Keratinocyte (primary cell): ENCODE data around the gene ODF2L. TPM values are rescaled to one million over a fixed set of nuclear protein-coding genes. Genes with fewer than 3 reads are reported as not detected.

Experiments used
- DNase-seq: peaks from one replicate; pipeline ENCODE4 v3.0.0-alpha.2; 2011; ENCODE audit warnings: low read depth, missing footprints, low spot score
- FAIRE-seq: peaks from 2 replicates; lab custom pipeline; 2011; peaks lifted over from hg19 to GRCh38; lab: Jason Lieb, UNC
- H2AFZ ChIP-seq: 2 replicates; pipeline ENCODE4 v1.6.0; 2012; ENCODE audit warnings: low read length, control low read depth, inconsistent platforms; ENCODE audit not compliant: control insufficient read depth
- H3K27ac ChIP-seq: 2 replicates; pipeline ENCODE4 v1.5.1; 2011; ENCODE audit warnings: low read length; ENCODE audit not compliant: control insufficient read depth, insufficient read depth
- H3K27me3 ChIP-seq: 3 replicates; pipeline ENCODE4 v1.6.0; 2011; ENCODE audit warnings: low read length; ENCODE audit not compliant: control insufficient read depth, insufficient read depth; ENCODE audit errors: extremely low read depth
- H3K36me3 ChIP-seq, 2 experiments: 2 replicates in 1 of 2; 3 replicates in 1 of 2; pipeline ENCODE4 v1.5.1; 2011; ENCODE audit warnings: low read length in 2 of 2, mild to moderate bottlenecking in 1 of 2; ENCODE audit not compliant: control insufficient read depth in 2 of 2, insufficient read depth in 2 of 2; ENCODE audit errors: extremely low read depth in 1 of 2
- H3K4me1 ChIP-seq: 3 replicates; pipeline ENCODE4 v1.5.1; 2011; ENCODE audit warnings: low read length; ENCODE audit not compliant: control insufficient read depth, insufficient read depth; ENCODE audit errors: extremely low read depth
- H3K4me2 ChIP-seq: 3 replicates; pipeline ENCODE4 v1.6.0; 2011; ENCODE audit warnings: low read depth, low read length; ENCODE audit not compliant: control insufficient read depth, insufficient read depth; ENCODE audit errors: extremely low read depth
- H3K4me3 ChIP-seq, 3 experiments: fragments of 200-600 bp in 1 of 3; sonication (generic) in 1 of 3; 2 replicates in 2 of 3; 3 replicates in 1 of 3; pipeline ENCODE4 v1.5.1; 2011 to 2016; ENCODE audit warnings: low read length in 3 of 3, mild to moderate bottlenecking in 3 of 3, control low read depth in 2 of 3, inconsistent platforms in 1 of 3, low read depth in 1 of 3, mixed read lengths in 1 of 3, mixed run types in 1 of 3, moderate library complexity in 1 of 3; ENCODE audit not compliant: control insufficient read depth in 2 of 3, insufficient read depth in 2 of 3; ENCODE audit errors: extremely low read depth in 1 of 3
- H3K79me2 ChIP-seq: 2 replicates; pipeline ENCODE4 v1.6.0; 2012; ENCODE audit warnings: low read length; ENCODE audit not compliant: control insufficient read depth, insufficient read depth
- H3K9ac ChIP-seq: 3 replicates; pipeline ENCODE4 v1.6.0; 2011; ENCODE audit warnings: low read length; ENCODE audit not compliant: control insufficient read depth, insufficient read depth; ENCODE audit errors: extremely low read depth
- H3K9me1 ChIP-seq: 3 replicates; pipeline ENCODE4 v1.6.0; 2011; ENCODE audit warnings: low read length; ENCODE audit not compliant: control insufficient read depth, insufficient read depth; ENCODE audit errors: extremely low read depth
- H3K9me3 ChIP-seq: 2 replicates; pipeline ENCODE4 v1.5.1; 2012; ENCODE audit warnings: low read depth, low read length; ENCODE audit not compliant: control insufficient read depth
- H4K20me1 ChIP-seq: 3 replicates; pipeline ENCODE4 v1.6.0; 2011; ENCODE audit warnings: low read length; ENCODE audit not compliant: control insufficient read depth, insufficient read depth; ENCODE audit errors: extremely low read depth
- EZH2 ChIP-seq: IDR thresholded peaks from one replicate; pipeline ENCODE4 v1.6.1; 2012; ENCODE audit warnings: inconsistent platforms, mild to moderate bottlenecking, low read length, moderate library complexity
- dilution Hi-C: fragments of 300-500 bp; cut with MboI; formaldehyde crosslinking; loops from one replicate; pipeline ENCODE4 v1.7.0; 2020; ENCODE audit warnings: low sequenced_read_pairs; ENCODE audit not compliant: extremely low pct_ligation_motif_present
- polyA plus RNA-seq, 5 experiments: library from polyadenylated mRNA; depleted of rRNA in 3 of 5; stranded (reverse) in 3 of 5; stranded (forward) in 1 of 5; unstranded in 1 of 5; fragments of >200 nt; gene quantifications; 1 replicate in 1 of 5; 2 replicates in 3 of 5; 3 replicates in 1 of 5; pipeline versions ENCODE4 v1.2.1 to v1.2.3, GENCODE V29; 2011 to 2012; ENCODE audit warnings: missing spikeins in 2 of 5, low read depth in 1 of 5, low replicate concordance in 1 of 5
- TF ChIP-seq, protein P1 (sequence below), 3 experiments: IDR thresholded peaks in 1 of 3; conservative IDR thresholded peaks in 1 of 3; optimal IDR thresholded peaks in 1 of 3; 2 replicates in 2 of 3; 3 replicates in 1 of 3; pipeline versions ENCODE3 to v1.5.1; 2011; ENCODE audit warnings: low read length in 3 of 3, mild to moderate bottlenecking in 3 of 3, moderate library complexity in 2 of 3, control low read depth in 1 of 3, inconsistent platforms in 1 of 3; ENCODE audit not compliant: insufficient read depth in 2 of 3; ENCODE audit errors: extremely low read depth in 1 of 3

ODF2L gene
- polyA plus RNA-seq, 1 donor (not counting 4 experiments of a cell fraction or from before 2014, with no cell fraction given), result 22.0 TPM

DNA sequence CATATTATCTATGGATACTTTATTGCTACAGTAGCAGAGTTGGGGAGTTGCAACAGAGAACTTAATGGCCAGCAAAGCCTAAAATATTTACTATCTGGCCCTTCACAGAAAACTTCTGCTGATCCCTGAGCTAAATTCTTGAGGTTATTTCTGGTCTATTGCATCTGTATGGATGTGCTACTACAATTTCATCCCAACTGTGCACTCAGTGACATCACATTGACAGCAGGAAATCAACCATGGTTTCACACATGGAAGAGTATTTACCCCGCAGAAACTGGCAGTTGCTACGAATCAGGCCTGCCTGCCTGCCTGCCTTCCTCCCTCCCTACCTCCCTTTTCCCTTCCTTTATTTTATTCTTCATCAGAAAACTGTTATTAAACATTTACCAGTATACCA, 39.9 kb upstream of the ODF2L start:
- H3K36me3 ChIP-seq, result peaks cover 25 to 27% of the 10 kb centered on the region in 2 experiments
- TF ChIP-seq, protein P1, sequence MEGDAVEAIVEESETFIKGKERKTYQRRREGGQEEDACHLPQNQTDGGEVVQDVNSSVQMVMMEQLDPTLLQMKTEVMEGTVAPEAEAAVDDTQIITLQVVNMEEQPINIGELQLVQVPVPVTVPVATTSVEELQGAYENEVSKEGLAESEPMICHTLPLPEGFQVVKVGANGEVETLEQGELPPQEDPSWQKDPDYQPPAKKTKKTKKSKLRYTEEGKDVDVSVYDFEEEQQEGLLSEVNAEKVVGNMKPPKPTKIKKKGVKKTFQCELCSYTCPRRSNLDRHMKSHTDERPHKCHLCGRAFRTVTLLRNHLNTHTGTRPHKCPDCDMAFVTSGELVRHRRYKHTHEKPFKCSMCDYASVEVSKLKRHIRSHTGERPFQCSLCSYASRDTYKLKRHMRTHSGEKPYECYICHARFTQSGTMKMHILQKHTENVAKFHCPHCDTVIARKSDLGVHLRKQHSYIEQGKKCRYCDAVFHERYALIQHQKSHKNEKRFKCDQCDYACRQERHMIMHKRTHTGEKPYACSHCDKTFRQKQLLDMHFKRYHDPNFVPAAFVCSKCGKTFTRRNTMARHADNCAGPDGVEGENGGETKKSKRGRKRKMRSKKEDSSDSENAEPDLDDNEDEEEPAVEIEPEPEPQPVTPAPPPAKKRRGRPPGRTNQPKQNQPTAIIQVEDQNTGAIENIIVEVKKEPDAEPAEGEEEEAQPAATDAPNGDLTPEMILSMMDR (optimal IDR thresholded peaks at IDR 0.05 in 1 of 3, IDR thresholded peaks at IDR 0.05 in 1 of 3, conservative IDR thresholded peaks at IDR 0.05 in 1 of 3; ENCODE audit: extremely low read depth in 1 of 3, insufficient read depth in 2 of 3, low read length in 3 of 3), result no peak
- no peak for TF ChIP-seq EZH2
- H3K9ac ChIP-seq, result no peak overlapping the region
- FAIRE-seq (no peak), DNase-seq (no peak)
- dilution Hi-C loops, result no loop called here
- peaks cover 5% of the 10 kb centered on the region for H3K79me2 ChIP-seq
- H3K4me3 ChIP-seq, result no peak overlapping the region
- no peaks in the 10 kb centered on the region for H3K9me3 ChIP-seq
- no peak overlapping the region for H2AFZ ChIP-seq
- no peak overlapping the region for H3K27ac ChIP-seq
- no peaks in the 10 kb centered on the region for H4K20me1 ChIP-seq
- no peaks in the 10 kb centered on the region for H3K27me3 ChIP-seq
- H3K9me1 ChIP-seq, result no peaks in the 10 kb centered on the region
- peaks cover 5% of the 10 kb centered on the region for H3K4me1 ChIP-seq
- H3K4me2 ChIP-seq, result no peak overlapping the region

DNA sequence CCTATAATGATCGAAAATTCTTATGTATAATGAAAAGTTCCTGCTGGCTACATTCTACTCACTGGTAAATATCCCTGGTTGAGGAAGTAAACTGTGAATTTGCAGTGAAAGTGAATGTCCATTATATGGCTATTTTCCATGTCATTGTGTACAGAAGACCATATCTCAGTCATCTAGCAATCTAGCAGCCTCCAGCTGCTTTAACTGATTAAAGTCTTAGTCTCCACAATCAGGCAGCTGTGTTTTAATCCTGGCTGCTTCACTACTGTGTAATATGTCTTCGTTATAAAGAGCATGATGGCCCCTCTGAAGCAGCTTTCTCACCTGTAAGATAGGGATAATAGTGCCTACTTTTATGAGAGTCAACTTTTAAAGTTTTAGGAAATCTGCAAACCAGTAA, 39.2 kb upstream of the ODF2L start:
- TF ChIP-seq, protein P1 (optimal IDR thresholded peaks at IDR 0.05 in 1 of 3, IDR thresholded peaks at IDR 0.05 in 1 of 3, conservative IDR thresholded peaks at IDR 0.05 in 1 of 3; ENCODE audit: extremely low read depth in 1 of 3, insufficient read depth in 2 of 3, low read length in 3 of 3), result no peak
- no peak for TF ChIP-seq EZH2
- H3K27ac ChIP-seq, result no peak overlapping the region
- no peaks in the 10 kb centered on the region for H4K20me1 ChIP-seq
- no peaks in the 10 kb centered on the region for H3K9me1 ChIP-seq
- FAIRE-seq, result no peak
- dilution Hi-C loops, result no loop called here
- peaks cover 25 to 27% of the 10 kb centered on the region in 2 experiments for H3K36me3 ChIP-seq
- no peaks in the 10 kb centered on the region for H3K9me3 ChIP-seq
- DNase-seq, result no peak
- no peak overlapping the region for H3K4me3 ChIP-seq
- peaks cover 5% of the 10 kb centered on the region for H3K79me2 ChIP-seq
- no peak overlapping the region for H3K4me2 ChIP-seq
- H3K9ac ChIP-seq, result no peak overlapping the region
- no peaks in the 10 kb centered on the region for H3K27me3 ChIP-seq
- H3K4me1 ChIP-seq, result peaks cover 12% of the 10 kb centered on the region
- no peak overlapping the region for H2AFZ ChIP-seq
